ENCODE data around the gene METTL22.
A peak's percentile ranks its signal among the peaks of the same experiment; 100 is the strongest.

The METTL22 gene

DNA sequence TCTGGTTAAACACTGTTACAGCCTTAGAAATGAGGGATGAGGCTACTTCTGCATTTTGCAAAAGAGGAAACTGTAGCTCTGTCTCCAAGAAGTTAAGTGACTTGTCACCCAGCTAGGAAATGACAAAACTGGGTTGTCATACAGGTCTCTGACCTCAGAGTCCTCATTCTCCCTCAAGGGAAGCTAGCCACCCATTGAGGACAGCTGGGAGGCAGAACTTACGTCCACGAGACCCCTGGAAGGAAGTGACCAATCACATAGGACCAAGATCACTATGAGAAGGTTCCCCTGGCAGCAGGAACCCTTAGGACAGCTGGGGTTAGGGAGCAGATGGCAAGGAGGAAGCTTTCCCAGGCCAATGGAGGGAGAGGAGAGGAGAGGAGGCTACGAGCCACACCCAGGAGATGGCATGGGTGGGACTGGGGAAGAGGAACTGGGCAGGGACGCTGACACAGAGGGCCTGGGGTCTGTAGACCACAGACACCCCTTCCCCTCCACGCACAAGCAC, 11.2 kb downstream of the METTL22 start:
- DNase-seq: no peak

DNA sequence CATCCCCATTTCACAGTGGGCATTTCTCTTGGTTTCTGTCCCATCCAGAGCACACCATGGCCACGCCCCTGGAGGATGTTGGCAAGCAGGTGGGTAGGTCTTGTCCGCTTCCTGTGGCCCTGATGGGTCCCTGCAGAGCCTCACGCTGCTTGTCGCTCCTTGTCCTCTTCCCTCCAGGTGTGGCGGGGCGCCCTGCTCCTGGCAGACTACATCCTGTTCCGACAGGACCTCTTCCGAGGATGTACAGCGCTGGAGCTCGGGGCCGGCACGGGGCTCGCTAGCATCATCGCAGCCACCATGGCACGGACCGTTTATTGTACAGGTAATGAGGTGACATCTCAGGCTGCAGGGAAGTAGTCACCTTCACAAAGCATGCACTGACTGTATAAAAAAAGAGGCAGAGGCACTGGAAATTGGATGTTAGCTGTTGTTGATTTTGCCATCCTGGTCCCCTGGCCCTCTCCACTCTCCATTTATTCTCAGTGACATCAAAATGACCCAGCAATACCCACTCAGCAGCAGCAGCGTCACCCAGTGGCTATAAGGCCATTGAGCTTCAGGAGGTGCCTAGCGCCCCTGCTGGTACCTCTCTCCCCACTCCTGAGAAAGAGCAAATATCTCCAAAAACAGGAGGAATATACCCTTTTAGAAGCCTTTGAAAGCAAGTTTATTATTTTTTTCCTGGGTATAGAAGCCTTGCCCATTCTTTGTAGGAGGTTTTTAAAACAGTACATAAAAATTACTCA, 13.7 kb downstream of the METTL22 start:
- no peak for DNase-seq

DNA sequence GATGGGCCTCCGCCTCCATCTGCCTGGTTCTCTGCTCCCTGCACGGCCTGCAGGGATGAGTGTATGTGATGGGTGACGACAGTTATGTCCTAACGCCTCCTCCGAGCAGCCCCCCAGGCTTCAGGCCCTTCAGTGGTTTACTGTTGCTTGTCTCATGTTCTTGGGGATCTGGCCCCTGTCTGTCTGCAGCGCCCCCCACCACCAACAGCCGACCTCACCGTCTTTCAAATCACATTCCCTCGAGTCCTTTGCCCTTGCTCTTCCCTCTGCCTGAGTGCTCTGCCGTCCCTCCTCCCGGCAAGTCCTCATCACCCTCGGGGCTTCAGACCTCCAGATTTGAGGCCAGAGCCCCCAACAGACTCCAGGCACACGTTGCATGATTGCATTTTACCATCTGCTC, 18.2 kb downstream of the METTL22 start:
- DNase-seq: no peak

DNA sequence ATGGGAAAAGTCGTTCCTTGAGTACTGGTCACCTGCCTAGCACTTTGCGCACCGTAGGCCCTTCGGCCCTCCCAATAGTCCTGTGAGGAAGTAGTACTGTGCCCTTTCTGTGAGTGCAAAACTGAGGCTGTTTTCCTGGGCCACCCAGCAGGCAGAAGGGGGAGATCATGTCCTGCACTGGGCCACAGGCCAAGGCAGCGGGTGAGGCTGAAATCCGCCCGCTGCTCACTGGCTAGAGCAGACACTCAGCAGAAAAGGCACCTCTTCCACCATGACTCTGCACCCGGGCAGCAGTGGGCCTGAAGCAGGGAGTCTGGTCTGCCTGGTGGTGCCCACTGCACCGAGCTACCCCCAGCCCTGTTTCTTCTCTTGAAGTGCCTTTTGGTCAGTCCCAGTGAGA, 20.2 kb downstream of the METTL22 start:
- DNase-seq: no peak

DNA sequence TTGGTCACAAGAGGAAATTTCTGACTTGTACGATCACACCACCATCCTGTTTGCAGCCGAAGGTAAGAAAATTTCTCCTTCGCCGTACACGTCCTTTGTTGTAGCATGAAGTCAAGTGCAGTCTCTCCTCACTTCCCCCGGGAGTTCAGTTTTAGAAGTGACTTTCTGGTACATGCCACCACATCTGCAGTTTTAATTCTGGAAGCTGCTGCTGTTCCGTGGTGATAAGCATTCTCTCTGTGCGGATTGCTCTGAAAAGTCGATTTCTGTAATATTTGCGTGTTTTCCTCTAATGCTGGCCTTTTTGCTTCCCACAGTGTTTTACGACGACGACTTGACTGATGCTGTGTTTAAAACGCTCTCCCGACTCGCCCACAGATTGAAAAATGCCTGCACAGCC, 20.6 kb downstream of the METTL22 start:
- no peak for DNase-seq

DNA sequence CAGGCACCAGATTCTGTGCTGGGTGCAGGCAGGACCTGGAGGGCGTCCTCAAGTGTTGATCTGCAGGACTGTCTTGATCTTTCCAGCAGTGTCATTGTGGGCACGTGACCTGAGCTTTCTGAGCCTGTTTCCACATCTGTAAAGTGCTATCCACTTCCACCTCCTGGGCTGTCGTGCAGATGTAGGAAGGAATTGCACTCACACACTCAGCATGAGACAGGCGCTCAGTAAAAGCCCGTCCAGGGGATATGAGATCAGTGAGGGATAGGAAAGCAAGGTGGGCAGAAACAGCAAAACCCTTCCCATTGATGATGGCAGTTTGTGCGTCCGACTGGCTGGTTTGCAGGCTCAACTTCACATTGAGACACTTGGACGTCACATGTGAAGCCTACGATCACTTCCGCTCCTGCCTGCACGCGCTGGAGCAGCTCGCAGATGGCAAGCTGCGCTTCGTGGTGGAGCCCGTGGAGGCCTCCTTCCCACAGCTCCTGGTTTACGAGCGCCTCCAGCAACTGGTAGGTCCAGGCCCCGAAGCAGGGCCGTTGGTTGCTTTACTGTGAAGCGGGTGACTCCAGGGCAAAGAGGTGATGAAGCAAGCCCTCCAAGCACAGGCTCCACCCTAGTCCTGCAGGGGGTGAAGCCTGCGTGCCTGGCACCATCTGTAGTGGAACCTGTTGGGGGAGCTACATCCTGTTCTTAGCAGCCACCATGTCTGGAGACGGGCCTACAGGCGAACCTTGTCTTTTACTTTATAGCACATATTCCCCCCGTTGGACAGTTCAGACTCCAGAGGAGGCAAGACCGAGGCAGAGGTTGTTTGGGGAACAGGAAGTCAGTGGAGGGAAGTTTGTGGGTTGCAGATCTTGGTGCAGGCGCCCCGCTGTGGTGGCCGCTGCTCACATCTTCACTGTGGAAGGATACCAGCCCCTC, 23.0 kb downstream of the METTL22 start:
- no peak for DNase-seq

DNA sequence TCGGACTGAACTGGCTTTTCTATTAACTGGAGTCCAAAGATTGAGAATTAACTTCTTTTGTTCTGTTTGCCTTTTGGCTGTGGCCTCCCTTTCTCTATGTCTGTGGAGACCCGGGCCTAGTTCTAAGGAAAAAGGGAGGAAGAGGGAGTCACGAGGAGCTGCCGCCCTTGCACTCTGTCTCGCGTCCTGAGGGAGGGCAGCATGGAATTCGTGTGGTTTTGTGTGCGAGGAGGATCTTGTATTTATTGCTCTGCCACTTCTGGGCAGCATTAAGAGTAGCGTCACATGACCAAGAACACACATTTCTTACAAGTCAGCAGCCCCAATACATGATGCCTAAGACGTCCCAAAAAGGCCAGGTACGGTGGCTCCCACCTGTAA, 23.6 kb downstream of the METTL22 start:
- no peak for DNase-seq

DNA sequence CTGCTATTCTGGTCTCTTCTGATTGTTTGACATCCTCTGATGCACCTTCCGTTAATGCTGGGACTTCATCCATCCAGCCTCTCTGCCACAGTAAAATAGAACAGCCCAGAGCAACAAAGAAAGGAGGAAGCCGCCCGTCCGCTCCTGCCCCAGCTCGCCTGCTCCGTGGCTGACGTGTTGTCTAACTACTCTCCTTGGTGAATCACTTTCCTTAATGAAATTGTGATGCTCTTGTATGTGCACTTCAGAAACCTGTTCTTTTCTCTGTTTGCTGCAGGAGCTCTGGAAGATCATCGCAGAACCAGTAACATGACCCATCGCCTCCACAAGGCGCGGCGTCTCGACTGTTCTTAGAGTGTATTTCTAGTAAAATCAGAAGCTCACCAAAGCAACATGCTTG, 24.3 kb downstream of the METTL22 start:
- no peak for DNase-seq

DNA sequence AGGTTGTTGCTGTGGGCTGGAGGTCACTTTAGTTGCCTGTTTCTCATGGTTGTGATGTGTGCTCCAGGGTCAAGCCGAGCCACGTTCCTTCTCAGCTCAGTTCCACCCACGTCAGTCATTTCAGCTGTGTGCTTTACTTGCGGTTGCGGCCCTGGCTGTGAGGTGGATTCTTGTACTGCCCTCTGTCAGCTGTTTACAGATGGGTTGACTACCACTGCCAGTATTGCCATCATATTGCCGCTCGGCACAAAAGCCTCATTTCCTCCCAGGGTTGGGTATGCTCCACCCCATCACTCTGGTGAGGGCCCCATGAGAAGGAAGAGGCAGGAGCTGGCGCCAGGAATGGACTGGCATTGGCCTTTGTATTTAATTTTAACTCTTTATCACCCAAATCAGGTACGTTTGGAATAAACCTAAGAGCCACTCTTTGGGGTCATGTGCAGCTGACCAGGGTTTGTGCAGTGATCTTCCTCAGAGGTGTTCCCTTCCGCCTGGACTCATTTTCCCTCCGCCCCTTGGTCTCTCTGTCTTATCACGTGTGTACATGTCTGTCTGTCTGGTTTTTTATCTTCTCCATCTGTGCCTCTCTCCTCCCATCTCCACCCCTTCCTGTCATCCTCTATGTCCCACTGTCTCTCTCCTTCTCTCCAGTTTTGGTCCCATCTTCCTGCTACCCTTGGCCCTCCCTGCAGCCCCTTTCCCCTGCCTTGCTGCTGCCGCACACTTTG, 25.0 kb downstream of the METTL22 start:
- no peak for DNase-seq

DNA sequence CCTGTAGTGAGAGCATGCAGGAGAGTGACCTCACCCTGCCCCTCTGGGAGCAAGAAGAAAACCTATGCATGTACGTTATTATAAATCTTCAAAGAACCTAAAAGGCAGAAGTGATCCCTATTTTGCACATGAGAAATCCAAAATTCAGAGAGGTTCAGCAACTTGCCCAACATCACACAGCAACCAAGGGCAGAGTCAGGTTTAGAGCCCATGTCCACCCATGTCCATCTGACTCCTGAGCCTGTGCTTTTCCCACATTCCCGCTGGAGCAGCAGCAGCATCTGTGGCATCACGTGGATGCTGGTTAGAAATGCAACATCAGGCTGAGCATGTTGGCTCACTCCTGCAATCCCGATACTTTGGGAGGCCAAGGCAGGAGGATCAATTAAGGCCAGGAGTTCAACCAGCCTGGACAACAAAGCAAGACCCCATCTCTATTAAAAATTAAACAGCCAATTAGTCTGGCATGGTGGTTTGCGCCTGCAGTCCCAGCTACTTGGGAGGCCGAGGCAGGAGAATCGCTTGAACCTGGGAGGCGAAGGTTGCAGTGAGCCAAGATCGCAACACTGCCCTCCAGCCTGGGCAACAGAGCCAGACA, 26.3 kb downstream of the METTL22 start:
- DNase-seq: no peak

DNA sequence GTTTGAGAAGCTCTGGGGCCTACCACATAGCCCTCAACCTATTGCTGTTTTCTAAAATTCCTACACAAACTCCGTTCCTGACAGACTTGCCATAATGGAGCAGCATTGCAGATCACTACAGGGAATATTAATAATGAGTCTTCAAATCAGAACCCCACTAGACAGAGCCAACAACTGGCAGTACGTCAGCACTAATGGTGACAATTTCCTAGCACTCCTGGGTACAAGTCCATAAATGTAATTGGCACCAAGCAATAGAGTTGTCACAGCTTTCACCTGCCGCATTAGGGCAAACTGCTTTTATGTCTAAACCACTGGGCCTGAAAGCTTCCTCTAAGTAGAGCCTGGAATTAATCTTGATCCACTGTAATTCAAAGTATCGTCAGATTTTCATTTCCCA, 27.4 kb downstream of the METTL22 start:
- no peak for DNase-seq

DNA sequence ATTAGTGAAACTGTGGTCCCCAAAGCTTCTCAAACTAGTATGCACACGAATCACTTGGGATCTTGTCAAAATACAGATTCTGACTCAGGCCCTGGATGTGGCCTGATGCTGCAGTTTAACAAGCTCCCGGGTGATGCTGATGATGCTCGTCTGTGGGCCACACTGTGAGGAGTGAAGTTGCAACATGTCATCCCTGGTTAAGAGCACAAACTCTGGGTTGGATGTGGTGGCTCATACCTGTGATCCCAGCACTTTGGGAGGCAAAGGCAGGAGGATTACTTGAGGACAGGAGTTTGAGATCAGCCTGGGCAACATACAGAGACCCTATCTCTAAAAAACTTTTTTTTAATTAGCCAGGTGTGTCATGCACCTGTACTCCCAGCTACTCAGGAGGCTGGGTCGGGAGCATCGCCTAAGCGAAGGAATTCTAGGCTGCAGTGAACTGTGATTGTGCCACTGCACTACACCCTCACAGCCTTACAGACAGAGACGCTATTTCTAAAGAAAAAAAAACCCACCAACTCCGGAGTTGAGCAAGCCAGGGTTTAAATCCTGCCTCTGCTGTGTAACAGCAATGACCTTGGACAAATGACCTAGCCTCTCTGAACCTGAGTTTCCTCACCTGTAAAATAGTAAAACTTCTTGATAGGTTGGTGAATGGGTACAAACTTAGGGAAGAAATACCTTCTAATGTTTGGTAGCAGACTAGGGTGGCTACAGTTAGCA, 28.5 kb downstream of the METTL22 start:
- no peak for DNase-seq

DNA sequence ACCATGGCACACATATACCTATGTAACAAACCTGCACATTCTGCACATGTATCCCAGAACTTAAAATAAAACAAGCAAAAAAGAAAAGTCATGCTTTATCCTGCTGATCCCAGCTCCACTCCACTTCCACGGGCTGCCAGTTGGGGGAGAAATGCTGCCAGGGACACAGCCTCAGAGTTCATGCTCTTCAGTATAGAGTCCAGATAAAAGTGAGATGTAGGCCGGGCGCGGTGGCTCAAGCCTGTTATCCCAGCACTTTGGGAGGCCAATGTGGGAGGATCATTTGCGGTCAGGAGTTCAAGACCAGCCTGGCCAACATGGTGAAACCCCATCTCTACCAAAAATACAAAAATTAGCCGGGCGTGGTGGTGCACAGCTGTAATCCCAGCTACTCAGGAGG, 30.5 kb downstream of the METTL22 start:
- DNase-seq: peak; percentile 10 to 25

DNA sequence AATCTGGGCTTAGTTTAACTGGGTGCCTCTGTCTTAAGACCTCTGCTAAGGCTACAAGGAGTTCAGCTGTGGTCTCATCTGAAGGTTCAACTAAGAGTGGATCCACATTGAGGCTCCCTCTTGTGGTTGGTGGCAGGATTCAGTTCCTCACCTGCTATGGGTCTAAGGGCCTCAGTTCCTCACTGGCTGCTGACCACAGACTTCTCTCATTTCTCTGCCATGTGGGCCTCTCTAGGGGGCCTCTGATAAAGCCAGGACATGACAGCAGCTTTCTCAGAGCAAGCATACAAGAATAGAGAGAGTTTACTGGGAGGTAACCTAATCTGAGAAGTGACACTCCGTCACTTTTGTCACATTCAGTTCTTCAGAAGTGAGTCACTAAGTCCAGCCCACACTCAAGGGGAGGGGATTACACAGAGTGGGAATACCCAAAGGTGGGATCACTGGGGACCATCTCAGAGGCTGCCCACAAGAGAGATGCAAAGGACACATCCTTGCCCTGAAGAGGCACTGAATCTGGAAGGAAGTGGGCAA, 33.8 kb downstream of the METTL22 start:
- DNase-seq: peak in 1 of 2 experiments; percentile 6

DNA sequence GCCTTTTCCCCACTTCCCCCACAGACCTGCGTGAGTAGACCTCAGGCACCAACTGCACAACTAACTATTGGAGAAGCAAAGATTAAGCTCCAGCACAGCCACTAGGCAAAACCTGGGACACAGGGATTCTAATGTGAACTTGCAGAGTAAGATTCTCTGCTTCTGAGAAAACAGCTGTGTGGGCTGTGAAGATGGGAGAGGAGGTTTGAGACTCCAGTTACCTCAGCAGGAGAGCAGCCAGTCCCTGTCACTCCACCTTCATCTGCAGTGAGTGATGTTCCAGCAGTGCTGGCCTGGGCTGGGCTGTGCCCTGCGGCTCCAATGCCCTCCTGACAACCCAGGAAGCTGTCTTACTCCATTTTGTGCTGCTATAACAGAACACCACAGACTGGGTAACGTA, 34.9 kb downstream of the METTL22 start:
- no peak for DNase-seq

DNA sequence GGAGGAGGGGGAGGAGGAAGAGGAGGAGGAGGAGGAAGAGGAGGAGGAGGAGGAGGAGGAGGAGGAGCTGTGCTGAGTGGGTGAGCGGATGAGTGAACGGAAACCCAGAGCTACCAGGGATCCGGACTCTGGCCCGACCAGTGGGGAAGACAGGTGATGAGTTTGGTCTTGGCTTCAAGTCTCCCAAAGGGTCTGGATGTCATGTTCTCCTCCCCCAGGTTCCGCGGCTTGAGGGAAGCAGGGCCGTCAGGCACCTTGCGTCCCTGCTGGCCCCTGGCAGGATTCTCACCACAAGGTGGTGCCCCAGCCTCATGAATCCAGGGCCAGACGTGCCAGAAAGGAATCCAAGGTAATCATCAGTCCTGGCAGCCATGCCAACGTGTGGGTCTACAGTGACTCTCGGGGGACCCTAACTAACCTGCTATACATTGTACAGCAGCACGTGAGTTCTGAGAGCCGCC, 39.4 kb downstream of the METTL22 start:
- peak; percentile 61 to 84 for DNase-seq

DNA sequence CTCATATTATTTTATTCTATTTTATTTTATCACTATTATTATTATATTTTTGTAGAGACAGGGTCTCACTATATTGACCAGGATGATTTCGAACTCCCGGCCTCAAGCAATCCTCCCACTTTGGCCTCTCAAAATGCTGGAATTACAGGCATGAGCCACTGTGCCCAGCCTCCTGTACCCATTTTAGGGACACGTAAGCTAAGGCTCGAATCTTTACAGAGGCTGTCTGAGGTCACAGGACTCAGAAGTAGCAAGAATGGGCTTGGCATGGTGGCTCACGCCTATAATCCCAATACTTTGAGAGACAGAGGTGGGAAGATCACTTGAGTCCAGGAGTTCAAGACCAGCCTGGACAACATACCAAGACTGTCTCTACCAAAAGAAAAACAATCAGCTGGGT, 40.2 kb downstream of the METTL22 start:
- DNase-seq: no peak

DNA sequence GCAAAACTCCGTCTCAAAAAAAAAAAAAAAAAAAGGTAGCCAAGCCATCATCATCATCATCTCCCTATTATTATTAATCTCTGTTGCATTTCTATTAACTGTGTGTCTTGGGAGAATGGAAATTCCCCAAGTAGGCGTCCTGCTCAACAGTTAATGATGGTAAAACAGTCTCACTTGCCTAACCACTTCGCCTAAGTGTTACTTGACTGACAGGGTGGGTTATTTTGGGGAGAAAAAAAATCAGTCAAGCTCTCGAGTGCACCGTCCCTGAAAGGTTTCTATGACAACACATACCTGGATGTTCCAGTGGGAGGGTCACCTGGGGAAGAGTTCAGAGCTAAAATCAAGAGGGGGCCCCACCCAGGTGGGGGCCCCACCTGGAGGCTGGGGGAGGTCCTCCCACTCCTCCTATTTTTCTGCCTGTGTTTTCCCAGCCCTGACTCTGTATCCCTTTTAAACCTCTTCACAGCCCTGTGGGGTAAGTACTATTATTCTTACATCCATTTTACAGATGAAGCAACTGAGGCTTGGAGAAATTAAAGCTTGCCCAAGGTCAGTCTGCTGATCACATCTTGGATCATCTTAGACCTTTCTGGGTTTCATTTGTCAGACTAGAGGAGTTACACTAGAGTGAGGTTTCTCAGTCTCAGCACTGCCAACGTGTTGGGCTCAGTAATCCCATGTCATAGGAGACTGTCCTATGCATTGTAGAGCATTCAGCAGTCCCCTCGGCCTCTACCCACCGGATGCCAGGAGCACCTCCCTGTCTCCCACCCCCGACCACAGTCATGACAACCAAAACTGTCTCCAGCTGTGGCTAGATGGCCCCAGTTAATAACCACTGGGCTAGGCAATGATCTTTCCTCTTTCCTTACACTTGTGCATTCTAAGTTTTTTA, 41.9 kb downstream of the METTL22 start:
- no peak for DNase-seq

DNA sequence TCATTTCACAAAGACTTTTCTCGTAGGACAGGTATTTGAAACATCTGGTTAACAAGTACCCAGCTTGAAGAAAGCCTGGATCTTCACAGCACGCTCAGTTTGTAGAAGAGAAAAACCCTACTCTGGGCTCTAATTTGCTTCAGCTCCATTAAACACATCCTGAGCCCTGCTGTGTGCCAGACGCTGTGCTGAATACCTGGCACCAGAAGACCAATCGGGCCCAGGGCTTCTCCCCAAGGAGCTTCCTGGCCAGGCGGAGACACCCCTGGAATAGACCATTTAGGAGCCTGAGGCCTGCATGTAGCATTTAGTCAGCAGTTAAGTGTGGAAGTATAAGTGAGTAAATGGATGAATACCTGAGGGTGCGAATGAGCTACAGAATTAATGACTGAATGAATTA, 44.0 kb downstream of the METTL22 start:
- no peak for DNase-seq

DNA sequence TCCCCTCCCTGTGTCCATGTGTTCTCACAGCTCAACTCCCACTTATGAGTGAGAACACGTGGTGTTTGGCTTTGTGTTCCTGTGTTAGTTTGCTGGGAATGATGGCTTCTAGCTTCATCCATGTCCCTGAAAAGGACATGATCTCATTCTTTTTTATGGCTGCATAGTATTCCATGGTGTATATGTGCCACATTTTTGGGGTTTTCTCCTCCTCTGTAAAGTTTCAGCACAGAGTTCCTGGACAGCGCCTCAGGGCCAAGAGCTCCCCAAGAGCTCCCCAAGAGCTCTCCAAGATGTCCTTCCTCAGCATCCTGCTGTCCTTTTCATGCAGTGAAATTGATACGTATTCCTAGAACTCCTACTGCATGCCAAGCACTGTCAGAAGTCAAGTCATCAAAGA, 46.0 kb downstream of the METTL22 start:
- no peak for DNase-seq

DNA sequence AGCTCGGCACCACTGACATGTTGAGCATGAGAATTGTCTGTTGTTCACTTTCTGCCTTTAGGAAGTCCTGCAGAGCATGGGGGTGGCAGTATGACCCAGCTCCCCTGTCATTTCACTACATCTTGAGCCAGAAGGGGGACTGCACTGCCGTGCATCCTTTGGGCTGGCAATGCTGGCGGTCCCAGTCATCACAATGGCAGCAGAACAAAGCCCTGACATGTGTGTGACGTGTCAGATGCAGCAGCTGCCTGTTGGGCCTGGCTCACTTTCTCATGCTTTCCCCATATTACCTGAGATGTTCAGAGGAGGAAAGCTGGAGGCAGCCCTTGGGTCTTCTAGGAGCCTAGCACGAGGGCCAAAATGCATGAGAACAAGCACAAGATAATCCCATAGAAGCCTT, 46.6 kb downstream of the METTL22 start:
- DNase-seq: no peak
